GM21367 (cell line): Measurements from ENCODE around the gene SIGLEC11.
"Not testable (repeated sequence)": the region's sequence is repeated elsewhere in the genome, so short reads cannot be mapped to it uniquely, and the experiment has no call there.

Source experiments
- ATAC-seq: cut with Tn5 transposase; IDR thresholded peaks from one replicate; pipeline ENCODE4 v1.9.1; 2021; ENCODE audit not compliant: unreplicated experiment

The SIGLEC11 gene, protein sequence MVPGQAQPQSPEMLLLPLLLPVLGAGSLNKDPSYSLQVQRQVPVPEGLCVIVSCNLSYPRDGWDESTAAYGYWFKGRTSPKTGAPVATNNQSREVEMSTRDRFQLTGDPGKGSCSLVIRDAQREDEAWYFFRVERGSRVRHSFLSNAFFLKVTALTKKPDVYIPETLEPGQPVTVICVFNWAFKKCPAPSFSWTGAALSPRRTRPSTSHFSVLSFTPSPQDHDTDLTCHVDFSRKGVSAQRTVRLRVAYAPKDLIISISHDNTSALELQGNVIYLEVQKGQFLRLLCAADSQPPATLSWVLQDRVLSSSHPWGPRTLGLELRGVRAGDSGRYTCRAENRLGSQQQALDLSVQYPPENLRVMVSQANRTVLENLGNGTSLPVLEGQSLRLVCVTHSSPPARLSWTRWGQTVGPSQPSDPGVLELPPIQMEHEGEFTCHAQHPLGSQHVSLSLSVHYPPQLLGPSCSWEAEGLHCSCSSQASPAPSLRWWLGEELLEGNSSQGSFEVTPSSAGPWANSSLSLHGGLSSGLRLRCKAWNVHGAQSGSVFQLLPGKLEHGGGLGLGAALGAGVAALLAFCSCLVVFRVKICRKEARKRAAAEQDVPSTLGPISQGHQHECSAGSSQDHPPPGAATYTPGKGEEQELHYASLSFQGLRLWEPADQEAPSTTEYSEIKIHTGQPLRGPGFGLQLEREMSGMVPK

DNA sequence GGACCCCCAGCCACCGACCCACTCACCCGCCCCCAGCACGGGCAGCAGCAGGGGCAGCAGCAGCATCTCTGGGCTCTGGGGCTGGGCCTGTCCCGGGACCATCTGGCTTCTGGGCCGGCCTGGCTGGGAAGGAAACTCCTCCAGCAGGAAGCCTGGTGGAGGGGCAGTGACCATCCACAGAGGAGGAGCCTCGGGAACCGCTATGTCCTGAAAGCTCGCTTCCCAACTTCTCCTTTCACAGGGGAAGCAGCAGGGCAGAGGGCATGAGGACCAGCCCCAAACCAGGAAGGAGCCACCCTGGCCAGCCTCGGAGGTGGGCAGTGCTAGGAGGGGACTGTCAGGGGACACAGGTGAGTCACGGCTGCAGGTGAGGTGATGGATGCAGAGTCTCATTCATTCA lies at the start of gene SIGLEC11:
Gene SIGLEC11, minus strand, starts transcription at position 193 of the 400 bp plus-strand sequence. Its CDS starts 91 bp downstream, at position 102.
- not testable (repeated sequence) for ATAC-seq

- ATAC-seq = no peak
Measured at GRCh38 chr19:50008532-50008931, 47.6 kb upstream of the SIGLEC11 start.

- ATAC-seq = no peak
Measured at GRCh38 chr19:50007947-50008346, 47.0 kb upstream of the SIGLEC11 start.

DNA sequence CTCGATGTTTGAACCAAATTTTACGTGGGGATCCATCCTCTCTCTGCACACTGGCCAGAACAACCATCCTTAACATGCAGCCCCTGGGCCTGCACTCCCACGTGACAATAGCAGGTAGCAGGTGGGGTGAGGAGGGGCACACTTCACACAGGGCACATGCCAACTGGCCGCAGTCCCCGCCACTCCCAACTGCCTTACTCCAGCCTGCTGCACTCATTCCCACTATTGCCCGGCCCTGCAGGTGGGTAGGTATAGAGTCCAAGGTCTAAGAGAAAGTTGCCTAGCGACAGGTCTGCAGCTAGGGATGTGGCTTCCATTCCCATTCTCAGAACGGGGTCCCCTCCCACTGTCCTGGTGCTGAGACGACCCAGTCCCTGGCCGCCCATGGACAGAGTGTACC lies 46.2 kb upstream of the SIGLEC11 start:
- ATAC-seq = no peak

- no peak for ATAC-seq
Measured at GRCh38 chr19:50005428-50005827, 44.5 kb upstream of the SIGLEC11 start.

- ATAC-seq = no peak
Measured at GRCh38 chr19:50003810-50004419, 42.9 kb upstream of the SIGLEC11 start.

DNA sequence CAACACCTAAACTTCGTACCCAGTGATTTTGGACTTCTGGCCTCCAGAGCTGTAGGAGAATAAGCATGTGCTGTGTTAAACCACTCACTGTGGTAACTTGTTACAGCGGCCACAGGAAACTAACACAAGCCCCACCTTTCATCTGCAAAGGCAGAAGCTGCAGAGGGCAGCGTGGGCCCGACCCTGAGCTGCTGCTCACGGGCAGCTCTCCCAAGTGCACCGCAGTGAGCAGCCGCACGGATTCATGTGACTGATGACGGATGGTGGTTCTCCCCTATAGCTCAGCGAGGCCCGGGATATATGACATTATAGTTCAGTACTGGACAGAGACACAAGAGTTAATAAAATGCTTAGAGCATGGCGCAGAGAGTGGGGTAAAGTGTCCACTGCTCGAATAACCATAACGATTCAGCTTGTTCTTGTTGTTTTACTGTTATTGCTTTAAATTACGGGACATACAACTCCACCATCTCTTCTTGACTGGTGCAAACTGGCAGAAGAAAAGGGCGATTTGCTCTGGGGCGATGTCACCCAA lies 42.3 kb upstream of the SIGLEC11 start:
- no peak for ATAC-seq

DNA sequence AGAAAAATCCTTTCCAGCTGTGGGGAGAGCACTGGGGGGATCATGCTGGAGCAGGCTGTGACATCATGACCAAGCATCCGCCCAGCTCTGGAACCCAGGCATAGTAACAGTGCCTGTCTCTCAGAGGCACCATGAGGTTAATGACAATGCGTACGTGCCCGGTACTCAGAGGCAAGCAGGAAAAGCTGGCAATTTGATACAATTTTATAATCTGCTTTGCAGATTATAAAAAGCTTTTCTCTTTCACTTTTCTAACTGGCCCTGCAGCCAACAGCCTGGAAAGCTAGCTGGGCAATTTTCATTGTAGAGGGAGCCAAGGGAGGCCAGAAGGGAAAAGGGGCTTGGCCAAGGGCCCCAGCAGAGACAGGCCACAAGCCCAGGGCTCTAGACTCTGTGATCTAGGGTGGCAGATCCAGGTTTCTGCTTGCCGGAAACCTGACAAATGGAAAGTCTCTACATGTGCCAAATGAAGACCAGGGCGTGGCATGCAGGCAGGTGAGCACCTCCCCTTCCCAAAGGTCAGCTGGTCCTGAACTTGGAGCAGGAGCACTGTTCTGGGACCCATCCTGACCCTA lies 41.5 kb upstream of the SIGLEC11 start:
- no peak for ATAC-seq

DNA sequence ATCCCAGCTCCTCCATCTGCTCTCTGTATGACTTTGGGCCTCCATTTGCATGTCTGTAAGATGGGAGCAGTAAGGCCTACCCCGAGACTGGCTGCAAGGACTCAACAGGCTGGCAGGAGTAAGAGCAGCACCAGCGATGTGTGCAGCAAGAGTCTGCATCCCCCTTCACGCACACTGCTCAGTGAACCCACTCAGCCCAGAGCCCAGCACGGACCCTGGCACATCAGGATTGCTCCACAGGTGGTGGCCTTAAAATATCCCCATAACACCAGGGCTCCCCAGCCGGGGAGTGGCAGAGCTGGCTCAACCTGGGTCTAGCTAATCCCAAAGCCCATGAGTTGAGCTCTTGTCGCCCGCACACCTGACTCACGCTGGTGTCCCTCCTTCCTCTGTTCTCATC lies 40.8 kb upstream of the SIGLEC11 start:
- ATAC-seq = no peak

DNA sequence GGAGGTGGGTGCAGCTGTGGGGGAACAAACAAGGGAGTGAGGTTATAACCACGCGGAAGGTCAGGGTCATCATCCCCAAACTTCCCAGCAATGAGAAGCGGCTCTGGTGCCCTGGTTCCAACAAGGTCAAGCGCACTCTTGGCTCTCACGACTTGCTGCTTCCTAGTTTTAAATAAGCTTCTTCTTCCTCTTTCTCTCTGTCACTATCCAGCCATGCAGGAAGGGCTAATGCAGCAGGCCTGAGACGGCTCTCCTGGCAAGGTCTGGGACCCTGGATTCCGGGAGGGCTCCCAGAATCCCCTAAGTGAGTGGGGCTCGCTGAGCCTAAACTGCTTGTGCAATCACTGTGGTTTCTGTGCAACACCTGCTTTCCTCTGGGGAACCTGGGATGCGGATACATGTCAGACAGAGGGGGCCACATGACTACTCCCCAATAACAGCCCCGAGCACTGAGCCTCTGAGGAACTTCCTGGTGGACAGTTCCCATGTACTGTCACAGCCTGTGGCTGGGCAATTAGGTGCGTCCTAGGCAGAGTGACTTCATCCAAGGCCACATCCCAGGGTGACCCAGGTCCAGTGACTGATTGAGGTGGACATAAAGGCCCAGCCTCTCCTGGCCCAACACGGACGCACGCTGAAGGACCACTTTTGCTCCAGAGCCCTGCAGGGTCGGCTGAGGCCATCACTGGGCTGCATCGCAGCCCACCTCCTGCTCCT lies 40.0 kb upstream of the SIGLEC11 start:
- no peak for ATAC-seq

- no peak for ATAC-seq
Measured at GRCh38 chr19:50000038-50000840, 39.3 kb upstream of the SIGLEC11 start.

GRCh38 chr19:49999371-50000010 lies 38.5 kb upstream of the SIGLEC11 start:
- ATAC-seq = no peak

DNA sequence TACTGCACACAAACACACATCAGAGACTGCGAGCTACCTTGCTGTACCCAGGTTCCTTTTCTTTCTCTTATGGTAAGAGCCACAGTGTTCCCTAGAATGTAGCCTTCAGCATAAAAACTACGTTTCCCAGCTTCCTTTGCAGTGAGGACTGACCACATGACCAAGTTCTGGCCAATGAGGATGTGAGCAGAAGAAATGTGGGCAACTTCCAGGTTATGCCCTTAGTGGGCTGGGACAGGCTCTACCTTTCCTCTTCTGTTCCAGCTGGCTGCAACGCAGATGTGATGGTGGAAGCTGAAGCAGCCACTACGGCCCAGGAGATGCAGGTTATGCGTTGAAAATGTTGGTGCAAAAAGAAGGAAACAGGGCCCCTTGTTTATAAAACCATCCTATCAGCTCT lies 36.7 kb upstream of the SIGLEC11 start:
- ATAC-seq = no peak

GRCh38 chr19:49988433-49988832 lies 27.5 kb upstream of the SIGLEC11 start:
- no peak for ATAC-seq

DNA sequence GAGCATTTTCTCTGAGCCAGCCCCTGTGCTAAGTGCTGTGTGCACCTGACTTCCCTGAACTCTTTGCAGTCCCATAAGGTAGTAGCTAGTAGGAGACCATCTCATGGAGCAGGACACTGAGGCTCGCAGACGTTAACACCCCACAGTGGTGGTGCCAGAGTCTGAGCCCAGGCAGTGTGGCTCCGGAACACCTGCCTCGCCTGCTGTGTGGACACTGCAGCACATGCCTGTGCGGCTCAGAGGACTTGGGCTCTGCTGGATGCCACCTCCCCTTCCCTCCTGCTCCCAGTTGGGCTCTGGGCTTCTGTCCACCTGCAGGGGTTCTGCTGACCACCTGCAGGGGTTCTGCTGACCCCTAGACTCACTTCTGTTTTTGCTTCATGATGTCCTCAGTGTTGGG lies 27.0 kb upstream of the SIGLEC11 start:
- ATAC-seq = no peak

DNA sequence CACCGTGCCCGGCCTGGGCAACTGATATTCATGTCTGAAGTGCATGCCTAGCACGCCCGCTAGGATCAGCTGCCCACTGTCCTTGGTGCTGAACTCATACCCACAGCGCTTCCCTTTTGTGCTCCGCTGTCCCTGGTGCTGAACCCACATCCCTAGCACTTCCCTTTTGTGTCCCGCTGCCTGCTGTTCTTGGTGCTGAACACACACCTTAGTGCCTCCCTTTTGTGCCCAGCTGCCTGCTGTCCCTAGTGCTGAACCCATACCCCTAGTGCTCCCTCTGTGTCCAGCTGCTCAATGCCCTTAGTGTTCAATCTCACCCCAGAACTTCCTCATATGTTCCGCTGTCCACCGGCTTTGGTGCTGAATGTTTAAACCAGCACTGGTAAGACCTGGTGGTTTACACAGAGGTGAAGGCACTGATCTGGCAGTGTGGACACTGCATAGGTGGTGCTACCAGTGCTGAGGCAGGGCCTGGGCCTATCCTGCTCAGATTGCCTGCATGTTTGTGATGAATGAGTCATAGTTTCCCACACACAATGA lies 26.3 kb upstream of the SIGLEC11 start:
- ATAC-seq = no peak

DNA sequence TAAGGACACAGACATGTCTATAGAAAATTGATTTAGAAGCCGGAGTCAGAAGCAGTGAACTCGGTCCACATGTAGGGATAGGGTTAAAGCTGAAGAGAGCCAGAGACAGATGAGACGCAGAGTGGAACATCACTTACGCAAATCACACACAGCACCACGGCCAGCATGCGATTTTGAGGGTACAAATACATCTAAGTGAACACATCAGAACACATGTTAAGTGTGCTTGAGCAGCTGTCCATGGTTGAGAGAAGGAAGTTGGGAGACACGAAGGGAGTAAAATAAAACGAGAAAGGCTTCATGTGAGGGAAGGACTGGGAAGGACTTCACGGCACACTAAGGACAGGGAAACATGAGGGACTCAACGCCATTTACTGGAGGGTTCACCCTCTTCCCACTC lies 25.4 kb upstream of the SIGLEC11 start:
- no peak for ATAC-seq

- ATAC-seq = no peak
Measured at GRCh38 chr19:49985871-49986270, 24.9 kb upstream of the SIGLEC11 start.

- ATAC-seq = no peak
Measured at GRCh38 chr19:49984491-49984890, 23.5 kb upstream of the SIGLEC11 start.
